Neural crest cell (in vitro differentiated cells): Measurements from ENCODE around the gene MED12L. TPM values are rescaled to one million over a fixed set of nuclear protein-coding genes. Genes with fewer than 3 reads are reported as not detected.

Experiments
- DNase-seq: peaks from one replicate; pipeline ENCODE4 v3.0.0; 2021; ENCODE audit warnings: low read depth, mixed read lengths, low spot score
- H3K27ac Mint-ChIP-seq: one replicate; pipeline ENCODE4 v1.8.0; 2021; ENCODE audit warnings: mild to moderate bottlenecking, mixed read lengths; ENCODE audit not compliant: unreplicated experiment
- H3K27me3 Mint-ChIP-seq: 2 replicates; pipeline ENCODE4 v1.8.0; 2021; ENCODE audit warnings: low read depth, mild to moderate bottlenecking, mixed read lengths
- H3K36me3 Mint-ChIP-seq: 2 replicates; pipeline ENCODE4 v1.8.0; 2021; ENCODE audit warnings: low read depth, mild to moderate bottlenecking, mixed read lengths
- H3K4me1 Mint-ChIP-seq: 2 replicates; pipeline ENCODE4 v1.8.0; 2021; ENCODE audit warnings: mixed read lengths
- H3K4me3 Mint-ChIP-seq: one replicate; pipeline ENCODE4 v1.8.0; 2021; ENCODE audit warnings: mild to moderate bottlenecking, mixed read lengths
- H3K9me3 Mint-ChIP-seq: 2 replicates; pipeline ENCODE4 v1.8.0; 2021; ENCODE audit warnings: mixed read lengths
- CTCF ChIP-seq: fragments of 200-600 bp; sonication (generic); conservative IDR thresholded peaks from 2 replicates; pipeline ENCODE4 v1.5.0; 2021; ENCODE audit warnings: antibody characterized with exemption, mild to moderate bottlenecking
- total RNA-seq: library from RNA; stranded (reverse); gene quantifications from 2 replicates; pipeline ENCODE4 v1.2.1, GENCODE V29; 2021

MED12L gene
- total RNA-seq, 1 donor from 2014 or later, result 12.2 TPM

- H3K9me3 Mint-ChIP-seq, result peaks cover 4% of the 10 kb centered on the region
- H3K27ac Mint-ChIP-seq, result no peak overlapping the region
- H3K27me3 Mint-ChIP-seq, result no peaks in the 10 kb centered on the region
- DNase-seq, result no peak
- no peak overlapping the region for H3K4me3 Mint-ChIP-seq
- peaks cover 4% of the 10 kb centered on the region for H3K36me3 Mint-ChIP-seq
- TF ChIP-seq CTCF, result no peak
- no peaks in the 10 kb centered on the region for H3K4me1 Mint-ChIP-seq
Measured at GRCh38 chr3:151483488-151483887, 398.0 kb downstream of the MED12L start.

- Mint-ChIP-seq H3K9me3 (peaks cover 4% of the 10 kb centered on the region), H3K36me3 (peaks cover 4% of the 10 kb centered on the region), H3K27me3 (no peaks in the 10 kb centered on the region), H3K4me1 (no peaks in the 10 kb centered on the region), H3K4me3 (no peak overlapping the region), H3K27ac (no peak overlapping the region)
- DNase-seq, result no peak
- no peak for TF ChIP-seq CTCF
Measured at GRCh38 chr3:151483961-151484520, 398.6 kb downstream of the MED12L start.

Other genes with a start within 250 kb of the MED12L start
- not detected in 2 replicates for gene MINDY4B, start 180.2 kb upstream of the MED12L start, total RNA-seq
- gene CLRN1, start 112.9 kb upstream of the MED12L start, total RNA-seq, result not detected in 2 replicates
- not detected in 2 replicates for gene GPR171, start 117.6 kb downstream of the MED12L start, total RNA-seq
- not detected in 2 replicates for gene P2RY14, start 192.9 kb downstream of the MED12L start, total RNA-seq
- not detected in 2 replicates for gene GPR87, start 231.2 kb downstream of the MED12L start, total RNA-seq
- gene P2RY13, start 243.9 kb downstream of the MED12L start, total RNA-seq, result not detected in 2 replicates